Stimulated activated CD8-positive, alpha-beta memory T cell treated with anti-CD3 and anti-CD28 coated beads, Interleukin-4, amount 100 ng/mL, for 48 hours (primary cell): ENCODE data around the gene ZNF469.

ENCODE experiments used
- DNase-seq: peaks from one replicate; pipeline ENCODE4 v3.0.0-alpha.2; 2020

The ZNF469 gene

GRCh38 chr16:88413631-88414030, 30.9 kb downstream of the ZNF469 start:
- no peak for DNase-seq

GRCh38 chr16:88414521-88415380, 32.0 kb downstream of the ZNF469 start:
- DNase-seq = no peak

DNA sequence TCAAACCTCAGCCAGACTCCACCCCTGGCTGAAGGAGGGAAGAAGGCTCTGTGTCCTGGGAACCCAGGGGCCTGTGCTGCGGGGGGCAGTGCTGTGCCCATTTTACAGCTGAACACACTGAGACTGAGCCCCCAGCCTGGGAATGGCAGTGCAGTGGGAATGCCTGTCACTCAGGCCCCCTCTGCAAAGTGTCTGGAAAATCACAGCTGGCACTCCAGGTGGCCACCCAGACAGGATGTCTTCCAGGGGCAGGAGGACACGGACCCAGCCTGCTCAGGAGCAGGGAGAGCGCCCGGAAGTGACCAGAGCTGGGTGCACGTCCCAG, 32.6 kb downstream of the ZNF469 start:
- DNase-seq = no peak

GRCh38 chr16:88415713-88416323, 33.1 kb downstream of the ZNF469 start:
- no peak for DNase-seq

DNA sequence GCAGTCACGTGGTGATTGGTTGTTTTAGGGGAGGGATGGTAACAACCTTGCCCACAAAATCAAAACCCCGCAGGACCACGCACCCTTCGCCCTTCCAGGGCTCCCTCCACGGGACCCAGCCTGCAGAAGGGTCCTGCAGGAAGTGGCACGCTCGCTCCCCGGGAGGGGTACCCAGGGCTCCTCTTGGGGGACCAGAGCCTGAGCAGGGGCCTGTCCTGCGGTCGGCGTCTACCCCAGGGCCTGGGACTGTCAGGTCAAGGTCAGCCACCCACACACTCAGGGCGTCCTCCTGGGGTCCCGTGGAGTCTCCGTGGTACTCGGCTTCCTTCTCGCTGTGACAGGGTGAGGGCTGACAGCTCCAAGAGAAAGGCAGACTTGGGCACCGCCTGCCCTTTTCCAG, 33.9 kb downstream of the ZNF469 start:
- no peak for DNase-seq

- DNase-seq = no peak
These were observed 35.1 kb downstream of the ZNF469 start for GRCh38 chr16:88417684-88418476.

DNA sequence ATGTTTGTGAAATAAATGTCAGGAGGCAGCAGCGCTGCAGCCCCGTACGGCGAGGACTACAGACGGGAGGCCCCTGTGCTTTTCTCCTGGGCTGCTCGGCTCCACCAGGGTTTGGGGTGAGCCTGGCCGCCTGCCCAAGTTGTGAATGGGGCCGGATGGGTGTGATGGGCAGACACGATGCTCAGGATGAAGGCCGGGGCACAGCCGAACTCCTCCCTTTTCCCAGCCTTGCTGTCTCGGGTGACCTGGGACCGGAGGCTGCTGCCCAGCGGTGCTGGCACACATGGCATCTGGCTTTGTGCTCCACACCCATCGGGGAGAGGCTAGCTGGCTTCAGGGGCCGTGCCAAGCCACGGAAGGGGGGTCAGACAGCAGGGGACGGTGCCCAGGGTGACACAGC, 36.1 kb downstream of the ZNF469 start:
- no peak for DNase-seq

DNA sequence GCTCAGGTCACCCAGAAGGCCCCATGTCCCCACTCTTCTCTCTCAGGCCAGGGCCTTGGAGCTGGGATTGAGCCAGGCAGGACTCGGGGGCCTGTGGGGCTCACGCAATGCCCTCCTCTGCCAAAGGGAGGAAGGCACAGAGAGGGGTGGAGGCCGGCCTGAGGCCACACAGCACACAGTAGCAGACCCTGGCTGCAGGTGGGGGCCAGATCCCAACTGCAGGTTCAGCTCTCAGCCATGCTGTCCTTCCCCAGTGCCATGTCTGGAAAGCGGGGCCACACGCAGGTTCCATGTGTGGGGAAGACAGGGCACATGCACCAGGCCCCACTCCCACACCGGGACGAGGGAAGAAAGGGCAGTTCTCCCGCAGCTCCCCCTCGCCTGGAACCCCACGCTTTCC, 37.0 kb downstream of the ZNF469 start:
- no peak for DNase-seq

DNA sequence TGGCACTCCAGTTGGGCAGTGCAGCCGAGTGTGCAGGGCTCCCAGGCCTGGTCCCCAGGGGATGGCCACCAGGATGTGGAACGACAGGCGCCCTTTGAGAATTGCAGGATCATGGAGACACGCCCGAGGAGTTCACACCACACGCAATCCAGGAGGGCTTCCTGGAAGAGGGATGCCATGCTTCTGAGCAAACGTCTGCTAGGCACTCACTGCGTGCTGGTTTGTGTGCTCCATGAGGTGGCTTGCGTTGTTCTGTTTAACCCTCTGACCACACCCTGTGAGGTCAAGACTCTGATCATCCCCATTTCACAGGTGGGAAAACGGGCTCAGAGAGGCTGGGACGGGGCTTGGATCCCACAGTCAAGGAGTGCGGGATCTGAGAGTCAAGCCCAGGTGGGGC, 37.7 kb downstream of the ZNF469 start:
- no peak for DNase-seq

DNA sequence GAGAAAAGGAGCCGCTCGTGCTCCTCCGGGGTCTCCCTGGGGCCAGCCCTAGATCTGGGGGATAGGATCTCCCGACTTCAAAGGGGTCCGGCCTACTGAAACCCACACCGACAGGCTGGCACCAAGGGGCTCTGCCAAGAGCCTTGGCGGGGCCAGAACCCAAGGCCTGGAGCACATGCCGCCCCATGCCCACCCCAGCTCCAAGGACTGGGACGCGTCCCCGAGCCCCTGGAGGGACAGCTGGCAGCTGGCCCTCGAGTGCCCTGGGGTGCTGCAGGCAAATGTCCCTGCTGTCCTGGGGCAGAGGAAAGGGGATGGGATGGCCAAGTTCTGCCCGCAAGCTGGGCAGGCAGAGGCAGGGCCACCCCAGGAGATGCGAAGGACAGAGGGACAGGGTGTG, 38.5 kb downstream of the ZNF469 start:
- no peak for DNase-seq

GRCh38 chr16:88421871-88422433, 39.2 kb downstream of the ZNF469 start:
- DNase-seq = no peak

DNA sequence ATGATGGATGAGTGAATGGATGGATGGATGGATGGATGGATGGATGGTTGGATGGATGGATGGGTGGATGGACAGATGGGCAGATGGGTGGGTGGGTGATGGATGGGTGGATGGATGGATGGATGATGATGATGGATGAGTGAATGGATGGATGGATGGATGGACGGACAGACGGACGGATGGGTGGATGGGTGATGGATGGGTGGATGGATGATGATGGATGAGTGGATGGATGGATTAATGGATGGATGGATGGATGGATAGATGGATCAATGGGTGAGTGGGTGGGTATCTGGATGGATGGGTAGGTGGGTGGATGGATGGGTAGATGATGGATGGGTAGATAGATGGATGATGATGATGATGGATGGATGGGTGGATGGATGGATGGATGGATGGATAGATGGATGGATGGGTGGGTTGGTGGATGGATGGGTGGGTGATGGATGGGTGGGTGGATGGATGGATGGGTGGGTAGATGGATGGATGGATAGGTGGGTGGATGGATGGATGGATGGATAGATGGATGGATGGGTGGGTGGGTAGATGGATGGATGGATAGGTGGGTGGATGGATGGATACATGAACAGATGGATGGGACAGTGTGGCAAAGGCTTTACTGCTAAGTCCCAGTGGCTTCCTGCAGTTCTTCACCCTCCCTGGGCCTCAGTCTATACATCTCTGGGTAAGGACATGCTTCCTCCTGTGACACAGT, 40.1 kb downstream of the ZNF469 start:
- DNase-seq = no peak

DNA sequence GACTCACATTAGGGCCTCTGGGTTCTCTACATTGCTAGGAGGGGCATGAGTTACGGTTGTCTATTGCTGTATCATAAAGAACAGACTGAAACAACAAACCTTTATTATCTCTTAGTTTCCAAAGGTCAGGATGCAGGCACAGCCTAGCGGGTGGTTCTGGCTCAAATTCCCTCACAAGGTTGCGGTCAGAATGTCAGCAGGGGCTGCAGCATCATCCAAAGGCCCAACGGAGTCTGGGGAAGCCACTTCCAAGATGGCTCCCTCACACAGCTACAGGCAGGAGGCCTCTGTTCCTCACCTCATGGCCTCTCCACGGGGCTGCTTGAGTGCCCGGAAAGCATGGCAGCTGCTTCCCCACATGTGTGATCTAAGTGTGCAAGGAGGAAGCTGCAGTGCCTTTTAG, 40.7 kb downstream of the ZNF469 start:
- DNase-seq = no peak

DNA sequence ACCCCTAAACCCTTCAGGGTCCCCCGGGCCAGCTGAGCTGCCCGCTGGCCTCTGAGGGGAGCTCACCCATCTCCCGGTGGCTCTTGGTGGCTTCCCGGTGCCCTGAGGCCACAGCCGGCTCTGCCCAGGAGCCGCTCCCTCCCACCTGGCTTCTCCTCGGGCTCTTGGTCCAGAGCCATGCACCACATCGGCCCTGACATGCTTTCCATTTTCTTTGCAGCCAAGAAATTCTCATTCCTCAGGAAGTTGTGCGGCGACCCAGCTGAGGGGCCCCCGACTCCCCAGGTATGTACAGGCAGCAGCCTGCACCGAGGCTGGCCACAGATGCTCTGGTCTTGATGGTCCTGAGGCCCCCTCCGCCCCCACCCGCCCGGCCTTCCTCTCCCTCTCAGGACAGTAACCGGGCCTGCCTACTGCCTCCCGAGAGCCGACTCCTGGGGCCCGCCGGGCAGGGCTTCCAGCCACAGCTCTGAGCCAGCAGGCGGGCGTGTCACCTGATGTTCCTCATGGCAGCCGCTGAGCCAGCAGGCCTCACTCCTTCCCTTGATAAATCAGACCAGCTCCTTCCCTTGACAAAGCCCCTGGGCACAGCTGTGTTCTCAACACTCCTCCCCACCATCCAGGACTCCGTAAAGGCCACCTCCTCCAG, 42.0 kb downstream of the ZNF469 start:
- DNase-seq = no peak

DNA sequence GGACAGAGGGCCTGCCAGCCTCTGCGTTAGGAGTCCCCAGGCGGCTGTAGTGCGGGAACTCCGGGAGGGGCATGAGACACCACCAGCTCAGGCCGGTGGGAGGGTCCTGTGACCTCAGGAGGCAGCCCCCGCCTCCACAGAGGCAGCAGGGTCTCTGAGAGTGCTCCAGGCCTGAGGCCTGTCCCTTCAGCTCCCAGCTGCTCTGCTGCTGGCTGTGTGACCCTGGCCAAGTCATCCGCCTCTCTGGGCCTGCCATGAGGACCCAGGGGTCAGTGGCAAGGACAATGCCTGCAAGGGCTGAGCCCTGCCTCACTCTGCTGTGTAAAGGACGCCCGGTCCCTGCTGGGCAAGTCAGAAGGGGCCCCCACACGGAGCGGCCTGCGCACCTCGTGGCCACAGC, 43.3 kb downstream of the ZNF469 start:
- no peak for DNase-seq

- no peak for DNase-seq
These were observed 44.6 kb downstream of the ZNF469 start for GRCh38 chr16:88427376-88427775.

DNA sequence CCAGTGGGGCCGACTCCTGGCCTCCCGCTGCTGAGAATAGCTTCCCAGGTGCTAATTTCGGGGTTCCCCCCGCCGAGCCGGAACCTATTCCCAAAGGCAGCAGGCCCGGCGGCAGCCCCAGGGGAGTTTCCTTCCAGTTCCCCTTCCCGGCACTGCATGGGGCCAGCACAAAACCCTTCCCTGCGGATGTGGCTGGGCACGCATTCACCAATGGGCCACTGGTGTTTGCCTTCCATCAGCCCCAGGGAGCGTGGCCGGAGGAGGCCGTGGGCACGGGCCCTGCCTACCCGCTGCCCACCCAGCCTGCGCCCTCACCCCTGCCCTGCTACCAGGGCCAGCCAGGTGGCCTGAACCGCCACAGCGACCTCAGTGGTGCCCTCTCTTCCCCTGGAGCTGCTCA, 45.4 kb downstream of the ZNF469 start:
- DNase-seq = no peak

GRCh38 chr16:88428616-88429386, 46.0 kb downstream of the ZNF469 start:
- DNase-seq = no peak

DNA sequence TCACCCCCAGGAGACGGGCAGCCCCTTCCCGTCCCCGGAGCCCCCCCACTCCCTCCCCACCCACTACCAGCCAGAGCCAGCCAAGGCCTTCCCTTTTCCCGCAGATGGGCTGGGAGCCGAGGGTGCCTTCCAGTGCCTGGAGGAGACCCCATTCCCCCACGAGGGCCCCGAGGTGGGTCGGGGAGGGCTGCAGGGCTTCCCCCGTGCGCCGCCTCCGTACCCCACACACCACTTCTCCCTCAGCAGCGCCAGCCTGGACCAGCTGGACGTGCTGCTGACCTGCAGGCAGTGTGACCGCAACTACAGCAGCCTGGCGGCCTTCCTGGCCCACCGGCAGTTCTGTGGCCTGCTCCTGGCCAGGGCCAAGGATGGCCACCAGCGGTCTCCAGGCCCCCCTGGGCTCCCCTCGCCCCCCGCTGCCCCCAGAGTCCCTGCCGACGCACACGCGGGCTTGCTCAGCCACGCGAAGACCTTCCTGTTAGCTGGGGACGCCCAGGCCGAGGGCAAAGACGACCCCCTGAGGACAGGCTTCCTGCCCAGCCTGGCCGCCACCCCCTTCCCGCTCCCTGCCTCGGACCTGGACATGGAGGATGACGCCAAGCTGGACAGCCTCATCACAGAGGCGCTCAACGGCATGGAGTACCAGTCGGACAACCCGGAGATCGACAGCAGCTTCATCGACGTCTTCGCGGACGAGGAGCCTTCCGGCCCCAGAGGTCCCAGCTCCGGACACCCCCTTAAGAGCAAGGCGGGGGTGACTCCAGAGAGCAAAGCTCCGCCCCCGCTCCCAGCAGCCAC, 46.8 kb downstream of the ZNF469 start:
- DNase-seq = no peak

DNA sequence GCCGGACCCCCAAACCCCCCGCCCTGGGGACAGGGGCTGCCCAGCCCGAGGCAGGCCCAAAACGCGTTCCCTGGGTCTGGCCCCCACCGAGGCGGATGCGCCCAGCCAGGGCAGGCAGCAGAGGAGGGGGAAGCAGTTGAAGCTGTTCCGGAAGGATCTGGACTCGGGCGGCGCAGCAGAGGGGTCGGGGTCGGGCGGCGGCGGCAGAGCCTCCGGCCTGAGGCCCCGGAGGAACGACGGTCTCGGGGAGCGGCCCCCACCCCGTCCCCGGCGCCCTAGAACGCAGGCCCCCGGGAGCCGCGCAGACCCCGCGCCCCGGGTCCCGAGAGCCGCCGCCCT, 47.4 kb downstream of the ZNF469 start:
- peak; percentile 33 for DNase-seq
